Panc1 (cell line): ENCODE results near the gene EYS. TPM values are rescaled to one million over a fixed set of nuclear protein-coding genes. Genes with fewer than 3 reads are reported as not detected.
"Not testable (repeated sequence)": the region's sequence is repeated elsewhere in the genome, so short reads cannot be mapped to it uniquely, and the experiment has no call there.

ENCODE experiments used
- ATAC-seq: fragments of 200-7000 bp; cut with Tn5 transposase; 2 replicates; pipeline ENCODE4 v1.9.1; 2020; ENCODE audit warnings: mild to moderate bottlenecking, moderate library complexity
- BruUV-seq: library from RNA; stranded (reverse); fragments of 400-500 nt; replicated peaks from 2 replicates; lab custom pipeline; 2021; lab: Mats Ljungman, UMichigan
- CTCF ChIA-PET: fragments of 300-600 bp; sonication (Branson Sonifier 250); formaldehyde crosslinking; loops from one replicate; lab custom pipeline; 2022; ENCODE audit warnings: antibody characterized with exemption; lab: Charles Lee
- POLR2A ChIA-PET: fragments of 300-600 bp; sonication (Branson Sonifier 250); formaldehyde crosslinking; loops from one replicate; lab custom pipeline; 2022; ENCODE audit warnings: antibody characterized with exemption; lab: Charles Lee
- DNase-seq: peaks from one replicate; pipeline ENCODE4 v3.0.0-alpha.2; 2010; ENCODE audit warnings: low read depth, low spot score
- H3K27ac ChIP-seq: 2 replicates; pipeline ENCODE4 v1.5.1; 2011; ENCODE audit warnings: mild to moderate bottlenecking, low read length, inconsistent platforms
- H3K27me3 ChIP-seq: fragments of 200-500 bp; sonication (Bioruptor generic); 2 replicates; pipeline ENCODE4 v1.6.0; 2014; ENCODE audit warnings: low read length, inconsistent platforms; ENCODE audit not compliant: control insufficient read depth, insufficient read depth
- H3K36me3 ChIP-seq: fragments of 200-500 bp; sonication (Bioruptor generic); 2 replicates; pipeline ENCODE4 v1.5.1; 2014; ENCODE audit warnings: inconsistent platforms, mild to moderate bottlenecking, low read length, moderate library complexity; ENCODE audit not compliant: control insufficient read depth, insufficient read depth
- H3K4me1 ChIP-seq: 2 replicates; pipeline ENCODE4 v1.5.1; 2011; ENCODE audit warnings: inconsistent platforms, mild to moderate bottlenecking, low read length, moderate library complexity; ENCODE audit not compliant: control insufficient read depth, insufficient read depth
- H3K4me3 ChIP-seq, 2 experiments: 2 replicates each; pipeline ENCODE4 v1.5.1; 2011 to 2012; ENCODE audit warnings: low read depth in 2 of 2, low read length in 2 of 2, mild to moderate bottlenecking in 2 of 2, inconsistent platforms in 1 of 2, moderate library complexity in 1 of 2
- H3K9me3 ChIP-seq: fragments of 200-500 bp; sonication (Bioruptor generic); 2 replicates; pipeline ENCODE4 v1.5.1; 2014; ENCODE audit warnings: low read depth, mild to moderate bottlenecking, inconsistent platforms, low read length, moderate library complexity; ENCODE audit not compliant: control insufficient read depth, insufficient read depth
- CTCF ChIP-seq: fragments of 450-650 bp; IDR thresholded peaks from 2 replicates; pipeline ENCODE4 v1.5.1; 2017; ENCODE audit warnings: mild to moderate bottlenecking
- POLR2AphosphoS5 ChIP-seq: IDR thresholded peaks from 2 replicates; pipeline ENCODE4 v1.6.1; 2012; ENCODE audit warnings: mild to moderate bottlenecking, low read depth, low read length, moderate library complexity
- REST ChIP-seq, 2 experiments: IDR thresholded peaks; 2 replicates each; pipeline ENCODE4 v1.6.1; 2011 to 2012; ENCODE audit warnings: low read depth in 2 of 2, control low read depth in 1 of 2, low read length in 1 of 2, mild to moderate bottlenecking in 1 of 2, moderate library complexity in 1 of 2; ENCODE audit not compliant: insufficient read depth in 1 of 2
- SIN3A ChIP-seq: IDR thresholded peaks from 2 replicates; pipeline ENCODE4 v1.6.1; 2012; ENCODE audit warnings: low read depth, mild to moderate bottlenecking, low read length, moderate library complexity, borderline replicate concordance; ENCODE audit not compliant: insufficient read depth
- TCF7L2 ChIP-seq: IDR thresholded peaks from 2 replicates; pipeline ENCODE4 v1.6.1; 2011; ENCODE audit warnings: mild to moderate bottlenecking, low read depth, low read length, inconsistent platforms
- in situ Hi-C: cut with HindIII; loops from 2 replicates; pipeline ENCODE4 v1.10.0; 2016; ENCODE audit warnings: low sequenced_read_pairs, low pct_unique_long_range_greater_than_20kb
- intact Hi-C: fragments of 100-400 bp; cut with micrococcal nuclease; formaldehyde crosslinking; loops from one replicate; pipeline ENCODE4 v1.10.0; 2022; ENCODE audit not compliant: unreplicated experiment
- total RNA-seq: library from RNA; stranded (reverse); gene quantifications from one replicate; pipeline ENCODE4 v1.2.1, GENCODE V29; 2021; ENCODE audit not compliant: unreplicated experiment

EYS gene
- total RNA-seq, 1 experiment from 2014 or later, result not detected

- in situ Hi-C loops (no loop called here), intact Hi-C loops (loop anchor here (5.0 kb wide), 1 partner anchor 407 kb away; no protein-coding TSS in a partner anchor)
- Histone ChIP-seq H3K4me3 (no peak overlapping the region), H3K4me1 (no peaks in the 10 kb centered on the region), H3K9me3 (no peaks in the 10 kb centered on the region), H3K36me3 (no peaks in the 10 kb centered on the region), H3K27ac (no peak overlapping the region), H3K27me3 (peaks cover 2% of the 10 kb centered on the region; the same call in 1 of the 2 replicates)
- DNase-seq (no peak), ATAC-seq (no peak)
- TF ChIP-seq REST (IDR thresholded peaks at IDR 0.05; ENCODE audit: insufficient read depth in 1 of 2, low read depth in 2 of 2, low read length in 1 of 2), result no peak
- no peak for TF ChIP-seq TCF7L2
- no peak for TF ChIP-seq SIN3A
- TF ChIP-seq POLR2AphosphoS5, result no peak
- TF ChIP-seq CTCF, result no peak; the same call in 1 of the 2 replicates
- POLR2A ChIA-PET, result no interaction called here
- no TSS peak for BruUV-seq
- CTCF ChIA-PET, result no interaction called here
Observed at GRCh38 chr6:63759605-63760105, 1947.4 kb downstream of the EYS start.

- no peak for TF ChIP-seq CTCF
- TF ChIP-seq POLR2AphosphoS5, result no peak
- TF ChIP-seq REST (IDR thresholded peaks at IDR 0.05; ENCODE audit: insufficient read depth in 1 of 2, low read depth in 2 of 2, low read length in 1 of 2), result no peak
- TF ChIP-seq SIN3A, result no peak
- TF ChIP-seq TCF7L2, result no peak
- POLR2A ChIA-PET, result no interaction called here
- ATAC-seq (no peak), DNase-seq (no peak)
- H3K9me3 ChIP-seq, result no peaks in the 10 kb centered on the region
- in situ Hi-C loops, result no loop called here
- H3K4me3 ChIP-seq, result no peak overlapping the region
- no peaks in the 10 kb centered on the region for H3K36me3 ChIP-seq
- H3K4me1 ChIP-seq, result no peaks in the 10 kb centered on the region
- H3K27me3 ChIP-seq, result peaks cover 2% of the 10 kb centered on the region; the same call in 1 of the 2 replicates
- no peak overlapping the region for H3K27ac ChIP-seq
- no TSS peak for BruUV-seq
- CTCF ChIA-PET, result no interaction called here
- intact Hi-C loops, result no loop called here
Observed at GRCh38 chr6:63757826-63758225, 1949.2 kb downstream of the EYS start.

- ATAC-seq, intact Hi-C loops, POLR2A ChIA-PET, H3K4me1 ChIP-seq, H3K4me3 ChIP-seq, H3K27ac ChIP-seq, DNase-seq, H3K27me3 ChIP-seq, BruUV-seq, in situ Hi-C loops, CTCF ChIA-PET, H3K36me3 ChIP-seq, H3K9me3 ChIP-seq: not testable (repeated sequence)
Observed at GRCh38 chr6:63757275-63757674, 1949.8 kb downstream of the EYS start.
